ENCODE results near the gene FHIP2A.
"Not testable (repeated sequence)": the region's sequence is repeated elsewhere in the genome, so short reads cannot be mapped to it uniquely, and the experiment has no call there.

FHIP2A gene

GRCh38 chr10:114821293-114821914 is at the start of gene FHIP2A:
Gene FHIP2A (plus strand): TSS chr10:114821780. CDS start chr10:114822079, 299 bp downstream.
- DNase-seq: peak; percentile 74

- DNase-seq: no peak
These were observed 48.9 kb upstream of the FHIP2A start for GRCh38 chr10:114772496-114773196.

- no peak for DNase-seq
These were observed 48.4 kb upstream of the FHIP2A start for GRCh38 chr10:114773197-114773532.

GRCh38 chr10:114775082-114775481 is 46.5 kb upstream of the FHIP2A start:
- not testable (repeated sequence) for DNase-seq

- no peak for DNase-seq
These were observed 44.2 kb upstream of the FHIP2A start for GRCh38 chr10:114777415-114777814.

- no peak for DNase-seq
These were observed 41.6 kb upstream of the FHIP2A start for GRCh38 chr10:114779803-114780576.

- DNase-seq: no peak
These were observed 40.9 kb upstream of the FHIP2A start for GRCh38 chr10:114780577-114781184.

GRCh38 chr10:114782666-114783065 is 38.9 kb upstream of the FHIP2A start:
- DNase-seq: no peak

GRCh38 chr10:114783686-114784085 is 37.9 kb upstream of the FHIP2A start:
- no peak for DNase-seq

GRCh38 chr10:114786492-114786891 is 35.1 kb upstream of the FHIP2A start:
- not testable (repeated sequence) for DNase-seq

GRCh38 chr10:114787131-114787530 is 34.4 kb upstream of the FHIP2A start:
- DNase-seq: not testable (repeated sequence)

- DNase-seq: no peak
These were observed 29.8 kb upstream of the FHIP2A start for GRCh38 chr10:114791768-114792167.

GRCh38 chr10:114795039-114795438 is 26.5 kb upstream of the FHIP2A start:
- DNase-seq: no peak

GRCh38 chr10:114800361-114800760 is 21.2 kb upstream of the FHIP2A start:
- no peak for DNase-seq

GRCh38 chr10:114801411-114801813 is 20.2 kb upstream of the FHIP2A start:
- DNase-seq: no peak

- no peak for DNase-seq
These were observed 19.4 kb upstream of the FHIP2A start for GRCh38 chr10:114802177-114802576.

GRCh38 chr10:114806562-114807391 is 14.8 kb upstream of the FHIP2A start:
- no peak for DNase-seq

GRCh38 chr10:114808982-114809381 is 12.6 kb upstream of the FHIP2A start:
- DNase-seq: no peak

- DNase-seq: no peak
These were observed 10.7 kb upstream of the FHIP2A start for GRCh38 chr10:114810926-114811325.

- DNase-seq: no peak
These were observed 9.7 kb upstream of the FHIP2A start for GRCh38 chr10:114811862-114812261.

GRCh38 chr10:114815791-114816190 is 5.8 kb upstream of the FHIP2A start:
- DNase-seq: no peak

GRCh38 chr10:114816308-114816707 is 5.3 kb upstream of the FHIP2A start:
- no peak for DNase-seq

- DNase-seq: no peak
These were observed 2.3 kb upstream of the FHIP2A start for GRCh38 chr10:114819322-114819721.

Data from stimulated activated naive CD4-positive, alpha-beta T cell treated with Interleukin-2 at 50 U/mL for 16 hours (primary cell).